GM18499 (cell line): ENCODE results near the gene RECQL5.

Experiments used
- ATAC-seq: cut with Tn5 transposase; IDR thresholded peaks from one replicate; pipeline ENCODE4 v1.9.1; 2021; ENCODE audit warnings: moderate number of reproducible peaks; ENCODE audit not compliant: insufficient read depth, unreplicated experiment

Gene RECQL5

DNA sequence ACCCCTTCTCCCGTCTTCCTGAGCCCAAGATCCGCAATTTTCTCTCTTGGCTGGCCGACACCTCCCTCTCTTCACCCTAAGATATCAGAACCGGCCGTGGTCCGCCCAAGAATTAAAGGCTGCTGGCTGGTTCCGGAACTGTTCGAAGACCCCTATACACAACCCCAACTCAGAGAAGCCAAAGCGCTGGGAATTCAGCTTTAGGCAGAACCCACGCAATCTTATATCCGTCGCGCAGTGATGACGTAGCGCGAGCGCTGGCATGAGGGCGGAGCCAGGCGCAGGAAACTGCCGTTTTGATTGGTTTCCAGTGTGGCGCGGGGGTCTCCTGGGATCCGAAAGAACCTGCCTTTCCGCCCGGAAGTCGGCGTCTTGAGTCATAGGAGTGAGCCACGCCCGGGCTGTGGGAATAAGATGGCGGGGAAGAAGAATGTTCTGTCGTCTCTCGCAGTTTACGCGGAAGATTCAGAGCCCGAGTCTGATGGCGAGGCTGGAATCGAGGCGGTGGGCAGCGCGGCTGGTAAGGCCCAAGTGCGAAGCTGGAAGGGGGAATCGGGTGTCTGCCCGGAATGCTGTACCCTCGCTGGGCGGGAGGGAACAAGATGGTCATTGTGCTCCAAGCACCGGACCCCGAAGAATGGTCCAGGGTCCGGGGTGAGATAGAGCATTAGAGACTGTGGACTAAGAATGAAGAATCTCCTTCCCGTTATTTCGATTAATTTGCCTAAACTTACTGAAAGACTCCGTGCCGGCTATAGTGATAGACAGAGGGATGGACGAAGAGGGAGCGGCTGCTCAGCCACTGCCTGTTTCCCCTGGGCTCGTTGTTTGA is at the start of gene RECQL5, which contains the start of gene SAP30BP:
Gene RECQL5, minus strand, starts transcription at position 196 of the 832 bp plus-strand sequence. CDS start 597 bp downstream, outside the sequence.
Gene SAP30BP, plus strand, starts transcription at position 380 of the 832 bp plus-strand sequence. Its CDS starts 35 bp downstream, at position 415.
- peak; percentile 33 for ATAC-seq

DNA sequence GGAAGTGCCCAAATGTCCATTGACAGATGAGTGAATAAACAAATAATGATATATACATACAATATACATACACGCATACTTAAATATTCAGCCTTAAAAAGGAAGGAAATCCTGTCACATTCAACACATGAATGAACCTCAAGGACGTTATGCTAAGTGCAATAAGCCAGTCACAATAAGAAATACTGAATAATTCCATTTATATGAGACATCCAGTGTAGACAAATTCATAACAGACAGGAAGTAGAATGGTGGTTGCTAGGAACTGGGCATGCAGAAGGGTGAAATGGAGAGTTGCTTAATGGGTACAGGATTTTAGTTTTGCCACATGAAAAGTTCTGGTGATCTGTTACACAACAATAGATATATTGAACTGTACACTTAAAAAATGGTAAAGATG is 45.5 kb upstream of the RECQL5 start:
- ATAC-seq, result no peak

DNA sequence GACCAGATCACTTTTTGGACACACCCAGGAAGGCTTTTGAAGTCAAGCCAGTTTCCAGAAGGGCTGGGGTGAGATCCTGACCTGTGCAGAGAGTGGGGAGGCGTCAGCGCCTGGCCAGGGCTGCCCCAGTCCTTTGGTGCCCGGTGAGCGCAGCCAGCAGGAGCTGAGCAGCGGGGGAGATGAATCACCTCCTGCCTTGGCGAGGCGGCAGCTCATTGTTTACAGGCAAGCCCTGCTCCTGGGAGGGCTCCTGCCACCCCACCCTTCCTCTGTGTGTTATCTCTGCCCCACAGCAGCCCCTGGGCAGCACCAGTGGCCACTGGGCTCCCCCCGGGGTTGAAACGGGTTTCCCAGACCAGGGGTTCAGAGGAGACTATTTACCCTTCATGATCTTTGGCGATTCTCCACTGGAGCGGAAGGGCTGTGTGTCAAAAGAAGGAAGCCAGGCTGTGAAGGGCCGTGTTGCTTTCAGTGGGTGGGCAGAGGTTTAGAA is 40.2 kb upstream of the RECQL5 start:
- ATAC-seq, result no peak

DNA sequence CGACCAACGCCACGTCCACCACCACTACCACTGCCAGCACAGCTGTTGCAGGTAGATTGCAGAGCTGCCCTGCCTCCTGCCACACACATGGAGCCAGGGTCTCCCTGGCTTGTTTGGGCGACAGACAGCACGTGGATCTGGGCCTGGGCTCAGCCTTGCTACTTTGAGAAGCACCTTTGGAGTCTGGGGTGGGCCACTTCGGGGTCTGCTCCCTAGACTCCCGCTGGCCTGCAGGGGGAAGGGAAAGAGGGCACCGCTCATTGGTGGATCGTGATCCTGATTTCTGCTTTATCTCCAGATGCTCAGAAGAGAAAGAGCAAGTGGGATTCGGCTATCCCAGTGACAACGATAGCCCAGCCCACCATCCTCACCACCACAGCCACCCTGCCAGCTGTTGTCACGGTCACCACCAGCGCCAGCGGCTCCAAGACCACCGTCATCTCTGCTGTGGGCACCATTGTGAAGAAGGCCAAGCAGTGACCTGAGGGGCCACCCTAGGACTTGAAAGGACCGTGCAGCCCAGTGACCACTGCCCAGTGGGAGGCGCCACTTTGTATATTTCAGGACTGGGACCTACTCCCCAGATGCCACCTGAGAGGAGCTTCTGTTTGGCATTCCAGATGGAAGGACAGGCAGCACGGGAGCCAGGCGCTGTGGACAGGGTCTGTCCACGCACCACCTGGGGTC is 39.2 kb upstream of the RECQL5 start:
- no peak for ATAC-seq

DNA sequence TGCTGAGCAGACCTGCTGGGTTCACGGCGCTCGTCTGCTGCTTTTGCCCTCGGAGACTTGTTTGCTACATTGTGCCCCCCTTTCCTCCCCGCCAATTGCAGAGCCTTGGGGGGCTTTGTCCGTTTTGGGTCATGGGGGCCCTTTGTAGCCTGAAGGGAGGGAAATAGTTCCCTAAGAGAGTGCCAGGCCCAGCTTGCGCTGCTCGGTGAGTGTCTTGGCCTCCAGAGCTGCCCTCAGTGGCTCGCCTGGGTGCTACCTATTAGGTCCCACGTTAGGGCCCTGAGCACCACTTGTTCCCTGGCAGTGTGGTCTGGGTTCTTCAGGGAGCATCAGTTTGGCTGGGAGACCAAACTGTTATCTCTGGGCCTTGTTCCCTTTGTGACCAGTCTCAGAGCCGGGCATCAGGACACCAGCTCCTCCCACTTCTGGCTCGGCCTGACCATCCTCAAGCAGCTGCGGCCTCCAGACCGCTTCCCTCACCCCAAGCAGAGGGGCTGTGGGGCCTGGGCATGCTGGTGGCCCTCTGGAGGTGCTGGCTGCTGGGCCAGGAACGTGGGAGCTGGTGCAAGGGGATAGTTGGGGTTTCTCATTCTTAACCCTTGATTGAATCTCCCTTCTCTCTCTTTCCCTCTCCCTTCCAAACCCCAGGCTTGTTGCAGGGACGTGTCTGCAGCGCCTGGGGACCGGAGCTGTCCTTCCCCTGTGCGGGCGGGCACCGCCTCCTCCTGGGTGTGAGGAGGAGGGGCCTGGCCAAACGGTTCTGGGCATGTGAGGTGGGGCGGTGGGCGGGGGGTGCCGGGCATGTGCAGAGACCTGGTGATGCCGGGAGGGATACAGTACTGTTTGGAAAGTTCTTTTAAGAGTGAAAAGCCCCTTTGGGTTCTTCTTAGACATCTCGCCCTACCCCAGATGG is 38.3 kb upstream of the RECQL5 start:
- no peak for ATAC-seq

DNA sequence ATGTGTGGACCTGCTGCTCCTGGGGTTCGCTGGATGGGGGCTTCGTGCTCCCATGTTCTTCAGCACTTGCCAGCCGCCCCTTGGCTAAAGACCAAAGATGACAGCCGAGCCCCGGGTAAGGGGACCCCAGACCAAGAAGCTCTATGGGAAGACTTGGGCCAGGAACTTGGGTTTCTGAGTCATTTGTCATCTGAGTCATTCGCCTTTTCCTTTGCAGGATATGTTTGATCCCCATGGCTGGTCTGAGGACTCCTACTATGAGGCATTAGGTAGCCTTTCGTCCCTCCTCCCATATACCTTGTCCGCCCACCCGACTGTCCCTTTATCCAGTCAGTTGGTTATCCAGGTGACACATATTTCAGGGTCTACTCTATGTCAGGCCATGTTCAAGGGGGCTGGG is 36.6 kb upstream of the RECQL5 start:
- no peak for ATAC-seq

DNA sequence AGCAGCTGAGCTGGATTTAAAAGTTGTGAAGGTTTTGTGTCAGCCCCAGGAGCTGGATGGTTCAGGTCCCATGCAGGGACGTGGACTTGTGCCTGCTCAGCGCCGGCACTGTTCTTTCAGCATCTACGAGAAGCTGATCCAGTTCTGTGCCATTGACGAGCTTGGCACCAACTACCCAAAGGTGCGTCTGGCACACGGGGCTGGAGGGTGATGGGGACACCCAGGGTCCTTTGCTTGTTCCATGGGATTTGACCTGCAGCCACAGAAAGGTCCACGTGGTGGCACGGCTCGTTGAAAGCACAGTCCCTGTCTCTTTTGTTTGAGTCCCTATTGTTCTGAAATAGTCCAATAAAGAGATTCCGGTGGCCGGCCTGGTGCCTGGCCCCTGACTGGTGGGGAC is 36.2 kb upstream of the RECQL5 start:
- no peak for ATAC-seq

DNA sequence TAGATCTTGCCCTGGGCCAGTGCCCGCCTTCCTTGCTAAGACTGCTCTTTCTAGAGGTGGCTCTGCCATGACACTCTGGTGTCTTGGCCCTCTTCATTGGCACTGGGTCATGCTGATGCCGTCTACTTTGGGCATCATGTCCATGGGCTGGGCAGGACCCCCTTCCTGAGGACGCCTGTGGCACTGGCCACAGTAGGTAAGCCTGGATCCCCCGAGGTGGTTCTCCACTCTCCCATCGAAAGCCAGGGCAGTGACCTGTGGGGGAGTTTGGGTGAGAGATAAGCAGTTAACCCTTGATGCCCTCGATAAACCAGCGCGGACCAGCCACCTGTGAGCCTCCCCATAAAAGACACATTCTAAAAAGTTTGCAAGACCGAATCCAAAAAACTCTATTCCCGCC is 34.3 kb upstream of the RECQL5 start:
- no peak for ATAC-seq

DNA sequence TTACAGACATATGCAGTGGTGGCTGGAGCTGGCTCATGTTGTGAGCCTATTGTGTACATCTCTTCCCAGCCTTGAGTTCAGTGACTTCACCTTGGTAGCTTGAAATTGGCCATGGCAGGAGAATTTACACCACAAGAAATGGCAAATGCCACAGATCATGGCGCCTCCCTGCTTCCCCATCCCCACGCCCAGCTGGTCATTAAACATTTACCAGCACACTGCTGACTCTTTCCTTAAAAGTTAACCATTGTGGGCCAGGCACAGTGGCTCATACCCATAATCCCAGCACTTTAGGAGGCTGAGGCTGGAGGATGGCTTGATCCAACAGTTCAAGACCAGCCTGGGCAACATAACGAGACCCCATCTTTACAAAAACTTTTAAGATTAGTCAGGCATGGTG is 31.7 kb upstream of the RECQL5 start:
- no peak for ATAC-seq

DNA sequence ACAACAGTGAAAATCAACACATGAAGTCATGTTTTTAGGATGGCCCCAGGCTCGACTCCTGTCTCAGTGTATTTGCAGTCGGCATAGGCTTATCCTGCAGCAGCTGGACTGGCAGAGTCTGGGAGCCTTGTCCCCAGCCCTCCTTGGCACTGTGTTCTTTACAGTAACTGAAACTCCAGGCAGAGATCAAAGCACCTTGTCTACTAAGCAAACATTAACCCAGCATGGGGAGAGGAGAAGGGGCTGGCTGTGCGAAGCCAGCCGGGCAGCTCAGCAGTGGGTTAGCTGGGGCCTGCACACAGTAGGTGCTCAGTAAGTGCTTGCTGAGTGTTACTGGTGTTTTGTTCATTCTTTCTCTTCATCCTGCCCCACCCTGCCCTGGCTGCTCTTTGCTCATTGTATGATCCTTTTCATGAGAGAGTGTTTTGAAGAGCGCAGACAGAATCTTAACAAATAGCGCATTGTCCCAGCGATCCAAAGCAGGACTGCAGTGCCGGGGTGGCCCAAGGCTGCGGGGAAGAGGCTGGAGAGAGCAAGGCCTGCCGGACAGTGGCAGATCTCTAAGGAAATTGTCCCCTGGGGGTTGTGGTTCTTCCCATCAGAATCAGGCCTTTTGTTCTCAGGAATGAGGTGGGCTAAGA is 30.8 kb upstream of the RECQL5 start:
- no peak for ATAC-seq

DNA sequence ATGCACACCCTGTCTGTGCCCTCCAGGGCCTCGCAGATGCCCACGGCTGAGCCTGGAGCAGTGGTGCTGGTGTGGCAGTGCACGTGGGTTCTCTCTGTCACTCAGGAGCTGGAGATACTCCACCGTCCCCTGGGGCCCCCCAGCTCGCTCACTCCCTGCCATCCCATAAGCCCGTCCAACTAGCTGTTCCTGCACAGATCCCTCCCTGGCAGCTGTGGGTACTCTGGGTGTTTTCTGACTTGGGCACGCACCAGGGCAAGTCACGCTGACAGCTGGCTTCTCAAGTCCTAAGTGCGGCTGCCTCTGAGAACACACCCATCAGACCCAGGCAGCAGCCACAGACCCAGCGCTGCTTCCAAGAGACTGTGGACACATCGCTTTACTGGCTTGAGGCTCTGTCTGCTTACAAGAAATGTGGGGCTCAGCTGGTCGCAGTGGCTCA is 28.9 kb upstream of the RECQL5 start:
- no peak for ATAC-seq

DNA sequence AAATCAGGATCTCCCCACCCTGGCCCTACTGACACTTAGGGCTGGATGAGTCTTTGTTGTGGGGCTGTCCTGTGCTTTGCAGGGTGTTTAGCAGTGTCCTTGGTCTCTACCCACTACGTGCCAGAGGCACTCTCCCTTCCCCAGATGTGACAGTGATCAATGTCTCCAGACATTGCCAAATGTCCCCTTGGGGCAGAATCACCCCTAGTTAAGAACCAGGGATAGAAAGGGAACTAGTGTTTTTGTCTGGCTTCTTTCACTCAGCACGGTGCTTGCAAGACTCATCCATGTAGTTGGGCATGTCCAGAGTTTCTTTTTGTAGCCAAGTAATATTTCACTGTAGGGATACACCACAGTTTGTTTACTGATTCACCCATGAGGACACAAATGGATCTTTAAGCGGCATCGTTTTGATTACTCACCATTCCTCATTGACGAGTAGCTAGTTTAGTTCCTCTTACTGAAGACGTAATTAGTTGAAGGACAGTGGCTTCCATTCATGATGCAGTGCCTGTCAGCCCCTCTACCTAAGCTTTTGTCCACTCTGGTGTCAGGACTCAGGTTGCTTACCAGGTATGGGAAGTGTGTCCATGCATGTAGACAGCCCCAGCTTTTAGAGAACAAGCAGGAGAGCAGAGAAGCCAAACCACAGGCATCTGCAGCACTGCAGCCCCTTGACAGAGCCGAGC is 28.3 kb upstream of the RECQL5 start:
- no peak for ATAC-seq

DNA sequence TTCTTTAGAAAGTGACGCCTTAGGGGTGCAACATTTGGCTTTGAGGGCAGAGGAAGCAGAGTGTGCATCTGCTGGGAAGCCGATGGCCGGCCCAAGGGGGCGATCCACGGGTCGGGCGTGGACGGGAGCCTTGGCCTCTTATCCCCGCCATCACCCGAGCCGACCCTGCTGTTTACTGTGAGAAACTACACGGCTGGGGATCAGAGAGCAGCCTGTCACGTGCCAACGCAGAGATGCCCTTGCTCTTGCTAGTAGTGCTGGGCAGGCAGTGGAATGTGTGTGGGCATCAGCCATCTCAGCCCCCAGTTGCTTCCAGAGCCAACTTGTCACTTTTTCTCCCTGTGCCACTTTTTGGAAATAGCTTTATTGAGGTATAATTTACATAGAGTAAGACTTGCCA is 27.6 kb upstream of the RECQL5 start:
- no peak for ATAC-seq

DNA sequence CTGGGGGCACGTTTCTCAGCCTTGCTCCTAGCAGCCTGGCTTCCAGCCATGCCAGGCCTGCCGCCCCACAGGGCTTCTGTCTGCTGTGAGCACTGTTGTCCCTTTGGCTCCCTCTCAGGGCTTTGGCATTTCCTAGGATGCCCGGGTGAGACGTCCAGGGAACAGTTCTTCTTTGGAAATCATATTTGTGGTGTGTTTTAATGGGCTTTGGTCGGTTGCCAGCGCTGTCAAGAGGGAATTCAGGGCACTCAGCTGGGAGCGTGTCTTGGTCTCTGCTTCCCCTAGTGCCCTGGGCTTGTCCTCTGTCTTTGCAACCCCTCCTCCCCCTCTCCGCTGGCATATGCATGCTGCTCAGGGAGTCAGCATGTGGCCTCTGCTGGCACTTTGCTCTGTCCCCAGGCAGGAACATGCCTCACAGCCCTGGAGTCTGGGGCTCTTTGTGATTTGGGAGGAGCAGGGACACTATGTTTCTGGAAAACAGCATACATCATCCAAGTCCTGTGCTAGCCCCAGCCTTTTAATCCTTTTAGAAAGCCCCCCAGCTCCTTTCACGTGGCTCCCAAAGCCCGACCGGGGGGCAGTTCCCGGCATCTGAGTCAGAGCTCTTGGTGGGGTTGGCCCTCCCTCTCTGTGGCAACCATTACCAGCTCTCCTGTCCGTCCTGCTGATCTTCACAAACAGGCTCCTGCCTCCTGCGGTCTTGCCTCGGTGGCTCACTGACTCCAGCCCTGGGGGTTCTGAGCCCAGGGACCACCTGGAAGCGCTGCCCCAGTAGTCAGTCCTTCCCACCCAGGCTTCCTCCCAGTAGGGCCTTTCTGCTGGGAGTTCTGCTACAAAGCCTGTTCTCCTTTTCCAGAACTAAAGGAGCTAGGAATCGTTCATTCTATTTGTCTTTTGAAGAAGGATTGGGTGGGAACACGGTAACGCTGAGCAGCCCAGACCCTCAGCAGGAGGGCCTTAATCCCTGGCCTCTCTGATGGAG is 26.8 kb upstream of the RECQL5 start:
- no peak for ATAC-seq

DNA sequence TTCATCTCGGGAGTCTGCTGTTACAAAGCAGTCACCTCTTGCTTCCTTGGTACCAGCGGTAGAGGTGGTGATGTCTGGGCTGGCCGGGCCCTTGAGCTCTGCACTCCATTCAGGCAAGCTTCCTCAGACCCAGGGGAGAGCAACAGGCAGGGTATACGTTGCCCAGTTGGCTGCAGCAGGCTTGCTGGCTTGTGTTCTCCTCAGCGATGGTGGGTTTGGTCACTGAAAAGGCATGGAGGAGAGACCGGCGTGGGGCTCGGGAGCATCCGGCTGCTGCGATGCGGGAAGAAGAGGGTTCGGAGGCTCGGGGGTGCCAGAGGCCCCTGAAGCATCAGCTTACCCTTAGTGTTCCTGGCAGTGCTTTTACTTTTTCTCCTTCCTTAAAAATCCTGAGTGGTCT is 26.0 kb upstream of the RECQL5 start:
- no peak for ATAC-seq

DNA sequence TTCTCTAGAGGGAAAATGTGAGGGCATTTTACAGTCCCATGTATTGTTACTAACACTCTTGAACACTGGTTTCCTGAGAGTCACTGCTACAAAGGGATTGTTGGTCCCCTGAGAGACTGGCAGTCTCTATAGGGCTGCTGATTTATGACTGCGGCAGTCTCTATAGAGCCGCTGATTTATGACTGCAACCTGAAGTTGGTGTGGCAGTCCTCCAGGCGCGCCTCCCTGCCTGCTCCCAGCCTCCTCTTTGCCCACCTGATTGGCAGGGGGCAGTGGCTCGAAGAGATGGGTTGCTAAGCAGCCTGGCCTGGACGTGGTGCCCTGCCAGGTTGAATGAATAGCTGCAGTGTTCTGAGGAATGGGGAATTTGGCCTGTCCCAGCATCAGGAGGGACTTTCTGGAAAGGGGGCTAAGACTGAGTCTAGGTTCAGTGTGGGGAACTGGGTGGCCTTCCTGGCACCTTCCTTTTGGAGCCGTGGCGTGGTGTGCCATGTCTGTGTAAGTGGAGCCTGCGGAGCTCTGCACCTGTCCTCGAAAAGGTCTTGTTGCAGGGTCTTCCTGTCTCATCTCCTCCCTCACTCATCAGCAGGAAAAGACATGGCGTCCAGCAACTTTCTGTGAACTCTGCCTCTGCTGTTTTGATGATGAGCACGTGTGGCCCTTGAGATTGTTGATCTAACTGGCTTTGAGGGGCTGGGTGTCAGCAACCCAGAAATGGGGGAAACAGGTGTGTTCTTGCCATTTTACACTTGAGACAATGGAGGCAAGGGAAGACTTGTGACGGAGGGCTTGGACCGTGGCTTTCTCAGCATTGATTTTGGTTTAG is 25.1 kb upstream of the RECQL5 start:
- ATAC-seq, result no peak

DNA sequence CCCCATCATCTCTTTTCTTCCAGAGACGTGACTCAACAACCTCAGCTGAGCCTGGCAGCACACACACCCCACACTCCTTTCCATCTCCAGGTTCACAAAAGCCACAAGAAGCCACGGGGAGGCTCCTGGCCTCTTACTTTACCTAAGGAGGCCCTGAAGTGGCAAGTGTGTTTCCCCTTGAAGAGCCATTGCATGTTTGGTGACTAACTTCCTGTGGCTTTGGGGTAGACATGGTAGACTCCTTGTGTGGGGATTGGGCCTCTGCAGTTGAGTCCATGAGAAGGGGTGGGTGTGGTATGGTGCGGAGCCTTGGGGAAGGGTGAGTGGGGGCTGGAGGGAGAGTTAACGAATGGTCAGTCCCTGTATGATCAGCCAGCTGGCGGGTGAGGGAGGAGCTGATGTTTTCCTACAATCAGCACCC is 24.4 kb upstream of the RECQL5 start:
- no peak for ATAC-seq
